MCF 10A (cell line): ENCODE measurements around the gene PCDHB9. TPM values are rescaled to one million over a fixed set of nuclear protein-coding genes. Genes with fewer than 3 reads are reported as not detected.

Source experiments
- BruUV-seq: library from RNA; stranded (reverse); fragments of 400-500 nt; replicated peaks from 2 replicates; lab custom pipeline; 2021; lab: Mats Ljungman, UMichigan
- CTCF ChIA-PET: fragments of 300-600 bp; sonication (Branson Sonifier 250); formaldehyde crosslinking; extraction: SDS; loops from one replicate; lab custom pipeline; 2021; ENCODE audit warnings: antibody characterized with exemption, inconsistent platforms; lab: Yijun Ruan, JAX
- POLR2A ChIA-PET: fragments of 300-600, 350-650 bp; sonication (Branson Sonifier 250); formaldehyde crosslinking; extraction: SDS; loops from one replicate; lab custom pipeline; 2020; ENCODE audit warnings: antibody characterized with exemption, inconsistent platforms; lab: Yijun Ruan, JAX
- DNase-seq: peaks from one replicate; pipeline ENCODE4 v3.0.0-alpha.2; 2018; ENCODE audit not compliant: unreplicated experiment
- H3K27ac Mint-ChIP-seq: one replicate; pipeline ENCODE4 v1.8.0; 2022; ENCODE audit warnings: mild to moderate bottlenecking, low read depth, mixed read lengths; ENCODE audit not compliant: unreplicated experiment
- H3K27me3 Mint-ChIP-seq: one replicate; pipeline ENCODE4 v1.8.0; 2022; ENCODE audit warnings: mixed read lengths; ENCODE audit not compliant: insufficient read depth, unreplicated experiment
- H3K36me3 Mint-ChIP-seq: one replicate; pipeline ENCODE4 v1.8.0; 2022; ENCODE audit warnings: mild to moderate bottlenecking, moderate library complexity, mixed read lengths; ENCODE audit not compliant: insufficient read depth, unreplicated experiment
- H3K4me1 Mint-ChIP-seq: one replicate; pipeline ENCODE4 v1.8.0; 2022; ENCODE audit warnings: mixed read lengths; ENCODE audit not compliant: insufficient read depth, unreplicated experiment
- H3K4me3 Mint-ChIP-seq: one replicate; pipeline ENCODE4 v1.8.0; 2022; ENCODE audit warnings: mild to moderate bottlenecking, moderate library complexity, mixed read lengths; ENCODE audit not compliant: unreplicated experiment
- H3K9me3 Mint-ChIP-seq: one replicate; pipeline ENCODE4 v1.8.0; 2022; ENCODE audit warnings: mixed read lengths; ENCODE audit not compliant: unreplicated experiment
- CTCF ChIP-seq: fragments of 200-600 bp; IDR thresholded peaks from one replicate; pipeline ENCODE4 v1.8.0; 2022; ENCODE audit warnings: antibody characterized with exemption, mild to moderate bottlenecking; ENCODE audit not compliant: unreplicated experiment
- intact Hi-C: fragments of 100-400 bp; cut with micrococcal nuclease; formaldehyde crosslinking; loops from 2 replicates; pipeline ENCODE4 v1.14.1; 2022
- total RNA-seq: library from RNA; stranded (reverse); gene quantifications from 2 replicates; pipeline ENCODE4 v1.2.3, GENCODE V29; 2022

PCDHB9 gene
- total RNA-seq, 1 experiment from 2014 or later, result 1.0 TPM

GRCh38 chr5:141236516-141237313 is 49.8 kb downstream of the PCDHB9 start:
- POLR2A ChIA-PET, result no interaction called here

More at GRCh38 chr5:141236516-141237313, 49.8 kb downstream of the PCDHB9 start:
- Mint-ChIP-seq H3K4me3 (no peak overlapping the region), H3K9me3 (peaks cover 40% of the 10 kb centered on the region), H3K27me3 (no peaks in the 10 kb centered on the region), H3K27ac (no peak overlapping the region), H3K4me1 (no peaks in the 10 kb centered on the region), H3K36me3 (peaks cover 28% of the 10 kb centered on the region)
- no peak for TF ChIP-seq CTCF
- CTCF ChIA-PET, result interaction anchor here (0.7 kb wide), 1 partner anchor 320 kb away, joined by 3 read pairs; no protein-coding TSS in a partner anchor
- DNase-seq, result no peak
- no TSS peak for BruUV-seq
- intact Hi-C loops, result no loop called here

Other genes starting within 250 kb of the PCDHB9 start
- gene PCDHAC2, start 220.7 kb upstream of the PCDHB9 start, total RNA-seq, result 9.3 and 12.3 TPM in 2 replicates
- not detected in 2 replicates for gene PCDHB1, start 135.8 kb upstream of the PCDHB9 start, total RNA-seq
- 2.4 and 2.6 TPM in 2 replicates for gene PCDHB2, start 92.5 kb upstream of the PCDHB9 start, total RNA-seq
- 0.42 and 0.49 TPM in 2 replicates for gene PCDHB3, start 86.7 kb upstream of the PCDHB9 start, total RNA-seq
- 0.44 and 1.3 TPM in 2 replicates for gene PCDHB4, start 65.3 kb upstream of the PCDHB9 start, total RNA-seq
- 1.2 and 1.7 TPM in 2 replicates for gene PCDHB5, start 52.0 kb upstream of the PCDHB9 start, total RNA-seq
- gene PCDHB6, start 37.1 kb upstream of the PCDHB9 start, total RNA-seq, result 0.19 and 0.22 TPM in 2 replicates
- 0.28 and 0.29 TPM in 2 replicates for gene PCDHB7, start 14.5 kb upstream of the PCDHB9 start, total RNA-seq
- 0.34 TPM in 1 of 2 replicates, not detected in the other for gene PCDHB8, start 9.4 kb upstream of the PCDHB9 start, total RNA-seq
- 1.8 and 2.5 TPM in 2 replicates for gene PCDHB16, start 4.8 kb upstream of the PCDHB9 start, total RNA-seq
- gene PCDHB10, start 5.2 kb downstream of the PCDHB9 start, total RNA-seq, result 1.2 and 1.4 TPM in 2 replicates
- gene PCDHB11, start 12.5 kb downstream of the PCDHB9 start, total RNA-seq, result 0.75 and 1.3 TPM in 2 replicates
- gene PCDHB12, start 21.6 kb downstream of the PCDHB9 start, total RNA-seq, result 1.6 and 2.3 TPM in 2 replicates
- 3.5 and 4.7 TPM in 2 replicates for gene PCDHB13, start 26.8 kb downstream of the PCDHB9 start, total RNA-seq
- gene PCDHB14, start 36.2 kb downstream of the PCDHB9 start, total RNA-seq, result 4.7 and 6.2 TPM in 2 replicates
- 0.91 and 1.2 TPM in 2 replicates for gene PCDHB15, start 58.2 kb downstream of the PCDHB9 start, total RNA-seq
- gene SLC25A2, start 116.9 kb downstream of the PCDHB9 start, total RNA-seq, result 0.37 and 0.79 TPM in 2 replicates
- gene TAF7, start 133.6 kb downstream of the PCDHB9 start, total RNA-seq, result 81.3 and 94.9 TPM in 2 replicates
- gene PCDHGA1, start 143.4 kb downstream of the PCDHB9 start, total RNA-seq, result 0.20 and 0.35 TPM in 2 replicates
- 0.32 and 0.33 TPM in 2 replicates for gene PCDHGA2, start 151.6 kb downstream of the PCDHB9 start, total RNA-seq
- gene PCDHGA3, start 156.7 kb downstream of the PCDHB9 start, total RNA-seq, result 0.07 and 0.25 TPM in 2 replicates
- 0.19 and 0.59 TPM in 2 replicates for gene PCDHGB1, start 162.9 kb downstream of the PCDHB9 start, total RNA-seq
- gene PCDHGA4, start 167.9 kb downstream of the PCDHB9 start, total RNA-seq, result 0.26 and 0.44 TPM in 2 replicates
- 0.61 and 0.88 TPM in 2 replicates for gene PCDHGB2, start 172.8 kb downstream of the PCDHB9 start, total RNA-seq
- 0.25 and 0.42 TPM in 2 replicates for gene PCDHGA5, start 177.0 kb downstream of the PCDHB9 start, total RNA-seq
- gene PCDHGB3, start 183.1 kb downstream of the PCDHB9 start, total RNA-seq, result 0.33 and 0.56 TPM in 2 replicates
- gene PCDHGA6, start 186.7 kb downstream of the PCDHB9 start, total RNA-seq, result 0.44 and 0.49 TPM in 2 replicates
- gene PCDHGA7, start 195.6 kb downstream of the PCDHB9 start, total RNA-seq, result 0.56 and 0.86 TPM in 2 replicates
- 0.49 and 0.79 TPM in 2 replicates for gene PCDHGB4, start 200.5 kb downstream of the PCDHB9 start, total RNA-seq
- gene PCDHGA8, start 205.5 kb downstream of the PCDHB9 start, total RNA-seq, result 0.28 and 0.56 TPM in 2 replicates
- 3.2 and 5.6 TPM in 2 replicates for gene PCDHGB5, start 210.8 kb downstream of the PCDHB9 start, total RNA-seq
- 0.89 and 1.3 TPM in 2 replicates for gene PCDHGA9, start 215.6 kb downstream of the PCDHB9 start, total RNA-seq
- 0.68 and 1.4 TPM in 2 replicates for gene PCDHGB6, start 220.9 kb downstream of the PCDHB9 start, total RNA-seq
- gene PCDHGA10, start 225.8 kb downstream of the PCDHB9 start, total RNA-seq, result 1.4 TPM in 2 replicates
- gene PCDHGB7, start 230.5 kb downstream of the PCDHB9 start, total RNA-seq, result 0.75 and 1.2 TPM in 2 replicates
- 0.30 and 0.76 TPM in 2 replicates for gene PCDHGA11, start 233.9 kb downstream of the PCDHB9 start, total RNA-seq
- gene PCDHGA12, start 243.3 kb downstream of the PCDHB9 start, total RNA-seq, result 0.79 and 0.91 TPM in 2 replicates